Stimulated activated CD4-positive, alpha-beta T cell treated with anti-CD3 and anti-CD28 coated beads, Interleukin-2, amount 100 ng/mL, for 4 hours (primary cell): ENCODE data around the gene BTG2.

Source experiments
- DNase-seq: peaks from one replicate; pipeline ENCODE4 v3.0.0-alpha.2; 2020; ENCODE audit warnings: low read depth

Gene BTG2

DNA sequence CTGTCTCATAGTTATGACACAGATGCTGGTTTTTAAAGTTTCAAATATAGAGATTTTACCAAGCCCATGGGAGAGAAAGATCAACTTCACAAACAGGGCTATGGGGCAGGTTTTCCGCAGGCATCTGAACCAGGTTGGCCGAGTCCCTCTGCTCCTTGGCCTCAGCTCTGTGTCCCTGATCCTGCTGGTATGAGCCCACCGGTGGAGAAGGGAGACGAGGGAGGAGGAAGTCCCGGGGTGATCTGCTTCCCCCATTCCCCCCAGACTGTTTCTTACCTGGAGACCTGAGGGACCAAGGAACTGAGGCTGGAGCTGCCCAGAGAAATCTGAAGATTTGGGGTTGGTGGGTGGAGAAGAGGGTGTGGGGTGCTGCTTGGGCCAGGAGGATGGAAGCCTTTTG, 28.9 kb upstream of the BTG2 start:
- no peak for DNase-seq

DNA sequence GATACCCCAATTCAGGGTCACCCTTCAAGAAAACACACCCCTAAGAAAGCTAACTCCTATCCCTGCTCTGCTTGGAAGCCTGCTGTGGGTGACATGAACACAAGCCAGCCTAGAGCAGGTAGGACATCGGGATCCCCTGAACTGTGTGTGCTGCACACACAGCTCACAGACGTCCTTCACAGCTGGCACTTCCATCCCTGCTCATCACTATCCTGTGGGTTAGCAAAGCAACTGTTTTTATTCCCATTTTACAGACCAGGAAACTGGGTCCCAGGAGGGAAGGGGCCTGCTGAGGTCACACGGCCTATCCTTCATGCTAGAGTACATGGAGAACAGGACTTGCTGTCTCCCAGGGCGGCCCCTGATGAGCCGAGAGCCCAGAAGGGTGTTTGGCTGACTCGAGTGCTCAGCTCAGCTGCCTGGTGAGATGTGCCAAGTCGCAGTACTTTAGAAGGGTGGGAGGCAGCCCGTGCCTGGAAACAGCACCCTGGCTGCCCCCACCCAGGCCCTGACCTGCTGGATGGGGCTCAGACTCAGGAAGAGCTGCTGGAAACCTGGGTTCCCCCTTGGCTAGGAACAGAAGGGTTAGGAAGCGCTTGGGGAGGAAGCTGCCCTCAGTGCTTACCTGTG, 28.3 kb upstream of the BTG2 start:
- no peak for DNase-seq

DNA sequence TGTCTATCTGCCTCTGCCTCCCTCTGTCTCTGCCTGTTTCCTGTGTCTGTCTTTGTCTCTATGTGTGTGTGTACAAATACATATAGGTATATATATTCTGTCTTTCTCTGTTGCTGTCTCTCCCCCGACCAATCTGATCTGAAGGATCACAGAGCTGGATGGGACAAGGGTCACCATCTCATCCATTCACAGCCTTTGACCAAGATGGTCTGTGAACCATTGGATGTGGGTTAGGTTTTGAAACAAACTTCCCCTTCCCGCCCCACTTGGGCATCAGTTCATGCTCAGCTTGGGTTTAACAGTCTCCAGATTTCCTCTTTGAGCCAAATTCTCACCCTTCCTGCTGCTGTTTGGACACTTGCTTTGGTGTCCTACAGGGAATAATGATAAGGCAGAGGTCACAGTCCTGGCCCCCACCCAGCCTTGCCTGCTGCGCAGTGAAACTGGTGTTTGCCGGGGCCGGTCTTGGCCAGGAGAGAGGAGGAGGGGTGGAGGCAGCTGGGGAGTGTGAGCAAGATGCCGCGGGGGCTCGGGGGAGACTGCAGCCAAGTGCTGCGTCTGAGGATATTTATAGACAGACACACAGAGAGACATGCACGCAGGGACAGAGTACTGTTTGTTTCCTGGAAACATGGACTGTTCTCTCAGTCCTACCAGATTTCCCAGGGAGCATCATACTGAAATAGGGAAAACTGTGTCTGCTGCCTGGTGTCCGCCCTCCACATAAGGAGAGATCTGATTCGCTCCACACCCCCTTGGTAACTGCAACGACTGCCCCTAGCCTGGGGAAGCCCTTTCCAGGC, 27.0 kb upstream of the BTG2 start:
- DNase-seq = no peak

DNA sequence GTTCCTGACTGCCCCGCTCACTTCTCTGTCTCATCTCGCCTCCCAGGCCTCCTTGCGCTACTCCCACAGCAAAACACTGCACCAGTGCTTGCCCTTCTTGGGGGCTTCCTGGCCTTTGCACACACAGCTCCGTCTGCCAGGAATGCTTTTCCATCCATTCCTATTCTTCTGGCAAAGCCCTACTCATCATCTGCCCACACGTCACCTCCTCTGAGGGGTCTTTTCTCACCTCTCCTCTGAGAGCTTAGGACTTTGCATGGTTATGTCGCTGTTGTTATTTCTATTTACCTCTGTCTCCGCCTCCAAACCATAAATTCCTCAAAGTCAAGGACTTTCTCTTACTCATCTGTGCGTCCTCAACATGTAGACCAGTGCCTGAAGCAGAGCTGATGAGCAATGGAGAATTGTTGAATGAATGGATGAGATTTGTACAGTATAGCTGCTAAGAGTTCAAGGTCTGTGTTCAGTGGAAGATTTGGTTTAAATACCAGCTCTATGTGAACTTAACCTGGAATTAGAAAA, 26.4 kb upstream of the BTG2 start:
- no peak for DNase-seq

DNA sequence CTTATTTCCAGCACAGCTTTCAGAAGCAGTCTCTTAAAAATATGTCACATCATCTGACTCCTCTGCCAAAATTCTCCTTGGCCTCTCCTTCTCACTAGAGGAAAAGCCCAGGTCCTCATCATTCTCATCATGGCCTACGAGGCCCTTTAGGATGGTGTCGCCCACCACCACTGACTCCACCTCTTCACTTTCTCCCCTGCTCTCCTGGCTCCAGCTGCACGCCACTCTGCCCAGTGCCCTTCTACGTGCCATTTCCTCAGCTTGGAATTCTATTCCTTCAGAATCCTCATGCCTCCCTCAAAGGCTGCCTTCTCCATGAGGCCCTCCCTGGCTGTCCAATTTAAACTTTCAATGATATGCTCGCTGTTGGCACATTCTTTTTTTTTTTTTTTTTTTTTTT, 25.3 kb upstream of the BTG2 start:
- DNase-seq = no peak

DNA sequence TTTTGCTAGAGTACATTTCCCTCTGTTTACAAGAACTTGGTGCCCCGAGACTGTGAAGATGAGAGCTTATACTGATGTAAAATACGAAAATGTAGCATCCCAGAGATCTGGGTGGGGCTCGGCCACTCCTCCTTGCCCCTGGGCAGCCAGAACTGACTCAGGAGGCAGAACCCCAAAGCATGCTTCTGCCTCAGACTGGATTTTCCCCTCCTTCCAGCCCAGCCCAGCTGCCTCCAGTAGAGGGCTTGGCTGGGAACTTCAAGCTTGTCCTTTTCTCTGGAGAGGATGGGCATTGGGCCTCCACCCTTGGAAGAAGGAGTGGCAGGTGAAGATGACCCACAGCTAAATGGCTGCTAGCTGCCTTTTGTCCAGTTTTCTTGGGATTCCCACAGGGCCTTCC, 24.3 kb upstream of the BTG2 start:
- DNase-seq = no peak

DNA sequence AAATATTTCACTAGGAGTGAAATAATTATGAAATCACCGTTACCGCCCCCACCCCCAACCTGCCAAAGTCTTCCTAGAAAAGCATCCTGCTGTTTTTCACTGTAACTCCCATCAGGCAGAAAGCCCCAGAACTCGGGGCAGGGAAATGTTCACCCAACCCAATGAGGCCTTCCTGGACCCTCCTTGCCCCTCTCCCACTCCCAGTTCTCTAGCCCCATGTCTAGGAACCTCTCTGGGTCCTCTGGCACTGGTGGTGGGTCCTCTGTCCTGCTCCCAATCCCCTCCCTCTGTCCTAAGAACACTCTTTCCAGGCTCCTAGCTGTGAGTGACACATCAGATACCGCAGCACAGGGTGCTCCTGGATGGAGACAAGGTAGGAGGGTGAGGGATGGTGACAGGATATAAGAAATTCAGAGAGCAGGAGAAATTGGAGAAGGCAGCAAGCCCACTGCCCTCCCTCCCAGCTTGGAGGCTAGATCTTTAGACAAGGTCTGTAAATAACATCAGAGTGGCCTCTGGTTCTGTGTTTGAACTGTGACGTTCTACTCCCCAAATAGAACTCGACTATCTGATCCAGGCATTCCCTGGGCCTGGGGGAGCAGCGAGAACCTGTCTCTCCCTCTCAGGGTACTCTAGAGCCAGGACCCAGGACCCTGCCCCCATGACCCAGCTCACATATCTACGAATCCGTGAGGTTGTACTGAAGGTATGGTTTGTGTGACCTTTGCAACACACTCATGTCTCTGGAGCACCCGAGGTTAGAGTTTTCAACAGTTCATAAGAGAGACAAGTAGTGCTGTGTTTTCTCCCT, 23.3 kb upstream of the BTG2 start:
- no peak for DNase-seq

DNA sequence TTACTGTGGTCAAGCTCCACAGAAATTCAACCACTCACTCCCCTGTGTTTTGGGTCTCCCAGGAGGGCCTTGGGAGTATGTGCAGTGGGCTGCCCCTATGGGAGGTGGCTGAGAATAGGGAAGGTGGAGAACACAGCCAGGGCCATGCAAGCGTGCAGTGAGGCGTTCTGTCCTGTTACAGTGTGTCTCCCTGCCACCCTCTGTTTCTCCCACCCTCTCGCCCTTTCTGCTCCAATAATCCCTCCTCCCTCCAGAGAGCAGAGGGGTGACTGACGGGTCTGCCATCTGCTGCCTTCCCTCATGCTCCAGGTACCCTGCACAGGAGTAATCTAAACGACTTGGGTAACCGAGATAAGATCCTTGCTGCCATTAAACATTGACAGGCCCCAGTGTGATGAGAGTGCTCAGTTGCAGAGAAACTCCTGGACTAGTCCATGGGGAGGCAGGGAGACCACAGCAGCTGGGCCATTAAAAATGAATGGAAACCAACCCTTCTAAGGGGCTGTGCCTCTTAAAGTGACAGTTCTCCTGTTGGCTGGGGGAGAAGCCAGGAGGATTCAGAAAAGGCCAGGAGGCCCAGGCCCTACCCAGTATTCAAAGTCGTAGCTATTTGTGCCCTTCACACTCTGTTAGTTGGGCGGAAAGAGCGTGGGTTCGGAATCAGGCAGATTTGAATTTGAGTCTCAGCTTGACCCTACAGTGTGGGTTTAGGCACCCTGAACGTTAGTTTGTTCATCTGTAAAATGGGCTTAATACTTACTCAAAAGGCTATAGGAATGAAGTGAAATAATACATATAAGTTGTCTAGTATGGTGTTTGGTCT, 22.4 kb upstream of the BTG2 start:
- DNase-seq = no peak

DNA sequence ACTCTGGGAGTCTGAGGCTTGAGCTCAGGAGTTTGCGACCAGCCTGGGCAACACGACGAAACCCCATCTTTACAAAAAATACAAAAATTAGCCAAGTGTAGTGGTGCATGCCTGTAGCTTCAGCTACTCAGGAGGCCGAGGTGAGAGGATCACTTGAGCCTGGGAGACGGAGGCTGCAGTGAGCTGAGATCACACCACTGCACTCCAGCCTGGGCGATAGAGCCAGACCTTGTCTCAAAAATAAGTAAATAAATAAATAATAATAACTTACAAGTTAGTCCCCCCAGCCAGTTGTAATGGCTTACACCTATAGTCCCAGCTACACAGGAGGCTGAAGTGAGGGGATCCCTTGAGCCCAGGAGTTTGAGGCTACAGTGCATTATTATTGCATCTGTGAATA, 21.7 kb upstream of the BTG2 start:
- no peak for DNase-seq

DNA sequence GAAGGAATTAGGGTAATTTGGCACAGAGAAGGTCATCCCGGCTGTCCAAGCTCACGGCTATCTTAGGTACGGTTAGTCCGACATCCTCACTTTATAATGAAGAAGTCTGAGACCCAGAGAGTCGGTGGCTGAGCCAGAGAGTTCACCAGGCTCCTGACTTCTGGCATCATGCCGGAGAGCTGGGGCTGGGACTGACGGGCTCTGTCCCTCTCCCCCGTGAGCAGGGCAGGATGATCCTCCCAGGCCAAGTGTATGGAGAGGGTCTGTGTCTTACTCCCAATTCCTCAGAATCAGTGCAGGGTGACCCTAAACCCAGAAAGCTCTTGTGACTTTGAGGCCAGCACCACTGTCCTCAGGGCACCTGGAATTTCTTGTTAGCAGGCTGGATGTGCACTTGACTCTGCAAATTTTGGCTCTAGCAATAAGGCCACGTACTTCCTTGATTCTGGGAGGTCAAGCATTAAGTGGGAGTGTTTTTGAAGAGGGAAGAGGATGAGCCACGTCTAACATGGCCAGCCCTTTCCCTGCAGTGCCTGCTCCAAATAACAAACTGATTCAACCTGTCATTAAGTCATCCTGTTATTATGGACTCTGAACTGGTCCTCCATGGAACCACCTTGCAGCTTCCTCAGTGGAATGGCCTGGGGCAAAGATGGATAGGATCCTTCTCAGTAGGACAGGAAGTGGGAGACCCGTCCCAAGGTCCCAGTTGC, 20.8 kb upstream of the BTG2 start:
- DNase-seq = no peak

DNA sequence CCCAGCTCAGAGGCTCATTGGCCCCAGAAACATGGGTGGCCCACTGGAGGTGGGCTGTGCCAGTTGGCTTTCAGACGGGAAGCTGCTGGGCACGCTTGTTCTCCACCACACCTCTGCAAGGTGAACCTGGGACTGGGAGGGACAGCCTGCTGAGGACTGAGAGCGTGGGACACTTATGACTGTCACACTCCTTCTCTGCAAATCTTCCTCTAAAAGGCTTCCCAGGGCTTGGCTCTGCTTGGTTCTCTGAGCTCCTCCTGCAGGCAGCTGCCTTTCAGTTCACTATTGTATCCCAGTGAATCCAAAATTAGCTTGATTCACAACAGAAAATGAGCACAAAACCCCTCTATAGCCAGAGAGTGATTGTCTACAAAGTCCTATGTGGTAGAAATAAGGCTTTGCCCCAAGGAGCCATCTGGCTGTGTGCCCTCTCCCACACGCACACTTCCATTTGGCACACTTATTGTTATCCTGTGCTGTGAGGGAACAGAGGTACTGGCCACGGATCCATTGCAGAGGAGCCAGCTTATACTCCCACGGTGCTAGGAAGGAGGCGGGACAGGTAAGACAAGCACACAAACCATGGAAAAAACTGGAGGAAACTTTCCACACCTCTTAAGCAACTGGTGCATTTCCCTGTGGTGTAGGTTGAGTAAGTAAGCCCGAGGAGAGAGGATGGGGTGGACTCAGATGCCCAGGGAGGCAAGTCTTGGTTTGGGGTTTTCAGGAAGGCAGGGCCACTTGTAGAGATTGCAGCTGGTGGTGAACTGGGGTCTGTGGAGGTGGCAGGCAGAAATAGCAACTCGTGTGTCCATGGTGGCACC, 18.9 kb upstream of the BTG2 start:
- DNase-seq = no peak

DNA sequence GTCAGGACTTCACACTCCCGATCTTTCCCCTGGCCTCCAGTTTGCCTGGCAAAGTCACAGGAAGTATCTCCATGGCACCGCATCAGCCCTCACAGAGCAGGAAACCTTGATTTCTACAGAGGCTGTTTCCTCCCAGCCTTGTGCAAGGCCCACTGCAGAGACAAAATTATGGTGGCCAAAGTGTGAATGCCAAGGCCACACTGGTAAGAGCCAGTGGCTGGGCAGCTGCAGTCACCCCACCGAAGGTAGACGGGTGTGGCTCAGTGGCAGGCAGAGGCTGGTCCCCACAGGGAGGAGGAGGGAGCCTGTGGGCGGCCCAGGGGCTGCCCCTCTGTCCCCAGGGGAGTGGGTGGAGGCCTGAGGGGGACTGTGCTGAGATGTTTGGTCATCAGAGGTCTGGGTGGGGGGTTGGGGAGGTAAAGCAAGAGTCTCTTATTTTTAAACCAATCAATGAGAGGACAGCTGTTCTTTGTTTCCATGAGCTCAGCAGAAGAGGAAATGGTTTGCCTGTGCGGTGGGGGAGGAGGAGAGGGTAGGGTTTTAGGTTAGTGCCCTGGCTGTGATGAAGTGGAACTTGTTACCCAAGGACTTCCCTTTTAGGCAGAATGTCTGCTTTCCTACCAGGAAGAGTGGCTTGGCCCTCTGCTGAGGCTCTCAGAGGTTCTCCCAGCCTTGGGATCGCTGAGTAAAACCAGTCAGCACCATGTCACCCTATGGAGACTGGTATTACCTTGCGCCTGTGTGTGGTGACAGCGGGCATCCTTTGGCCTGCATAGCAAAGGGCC, 18.0 kb upstream of the BTG2 start:
- peak; percentile 76 for DNase-seq

DNA sequence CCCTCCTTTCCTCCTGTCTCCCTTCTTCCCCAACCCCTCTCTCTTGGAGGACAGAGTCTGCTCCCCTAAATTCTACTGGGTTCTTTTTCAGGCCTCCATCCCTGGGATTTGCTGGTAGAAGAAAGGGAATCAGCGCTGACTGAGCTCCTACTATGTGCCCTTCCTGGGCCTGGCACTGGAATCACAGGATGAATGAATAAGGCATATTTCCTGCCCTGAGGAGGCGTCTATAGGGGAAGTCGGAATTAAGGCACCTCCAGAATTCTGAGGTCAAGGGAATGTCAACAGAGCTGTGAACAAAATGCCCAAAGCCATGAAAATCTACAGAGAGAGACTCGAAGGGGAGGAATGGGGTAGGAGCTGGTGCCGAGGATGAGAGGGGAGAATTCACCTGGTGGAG, 17.4 kb upstream of the BTG2 start:
- DNase-seq = no peak

DNA sequence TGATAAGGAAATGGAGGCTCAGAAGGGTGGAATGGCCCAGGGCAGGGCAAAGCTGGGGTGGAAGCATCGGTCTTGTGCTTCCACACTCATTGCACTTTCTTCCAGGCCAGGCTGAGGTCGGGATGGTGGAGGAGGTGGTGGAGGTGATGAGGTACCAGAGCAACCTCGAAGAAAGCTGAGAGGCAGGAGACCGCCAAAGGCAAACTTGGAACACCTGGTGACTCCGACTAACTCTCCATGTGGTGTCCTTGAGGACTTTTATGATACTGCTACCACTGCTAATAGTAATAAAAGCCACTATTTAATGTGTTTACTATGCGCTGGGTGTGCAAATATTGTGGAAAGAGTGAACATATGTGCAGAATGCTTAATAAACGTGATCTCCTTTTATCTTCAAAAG, 16.9 kb upstream of the BTG2 start:
- DNase-seq = no peak

DNA sequence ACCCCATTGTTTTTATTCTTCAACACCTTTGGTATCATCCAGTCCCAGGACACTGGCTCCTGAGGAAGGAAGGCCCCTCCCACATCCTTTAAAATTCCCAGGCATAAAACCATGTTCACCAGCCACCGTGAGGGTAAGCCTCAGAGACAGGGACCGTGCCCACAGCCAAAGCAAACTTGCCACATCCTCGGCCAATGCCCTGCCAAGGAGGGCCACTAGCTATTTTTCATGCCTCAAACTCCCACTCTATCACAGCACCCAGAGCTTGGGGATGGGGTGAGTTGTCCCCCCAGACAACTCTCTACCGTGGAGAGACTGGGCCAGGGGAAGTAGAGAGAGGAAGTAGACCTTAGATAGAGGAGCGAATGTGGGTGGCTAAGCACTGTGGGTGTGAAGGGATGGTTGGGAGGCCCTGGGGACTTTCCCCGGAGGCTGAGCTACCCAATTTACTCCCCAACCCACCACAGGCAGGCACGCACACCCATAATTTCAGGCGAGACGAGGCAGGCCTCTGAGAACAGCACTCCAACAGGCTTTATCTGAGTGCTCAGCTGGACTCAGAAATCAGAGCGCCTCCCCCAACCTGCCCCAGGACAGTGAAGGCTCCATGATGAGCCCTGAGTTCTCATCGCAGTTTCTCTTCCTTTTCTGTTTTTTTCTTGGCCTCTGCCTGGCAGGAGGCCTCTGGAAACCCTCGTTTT, 15.9 kb upstream of the BTG2 start:
- peak; percentile 90 for DNase-seq

DNA sequence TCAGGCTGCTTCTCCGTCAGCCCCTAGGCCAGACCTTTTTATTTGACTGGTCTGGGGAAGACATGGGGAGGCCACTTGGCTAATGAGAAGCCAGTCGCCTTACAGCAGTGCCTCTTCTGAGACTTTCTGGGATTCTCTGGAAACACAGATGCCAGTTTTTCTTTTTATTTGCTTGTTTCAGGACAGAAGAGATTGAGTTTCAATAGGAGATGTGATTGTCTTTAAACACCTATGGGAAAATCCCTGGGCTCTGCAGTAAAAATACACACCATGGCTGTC, 15.4 kb upstream of the BTG2 start:
- no peak for DNase-seq

DNA sequence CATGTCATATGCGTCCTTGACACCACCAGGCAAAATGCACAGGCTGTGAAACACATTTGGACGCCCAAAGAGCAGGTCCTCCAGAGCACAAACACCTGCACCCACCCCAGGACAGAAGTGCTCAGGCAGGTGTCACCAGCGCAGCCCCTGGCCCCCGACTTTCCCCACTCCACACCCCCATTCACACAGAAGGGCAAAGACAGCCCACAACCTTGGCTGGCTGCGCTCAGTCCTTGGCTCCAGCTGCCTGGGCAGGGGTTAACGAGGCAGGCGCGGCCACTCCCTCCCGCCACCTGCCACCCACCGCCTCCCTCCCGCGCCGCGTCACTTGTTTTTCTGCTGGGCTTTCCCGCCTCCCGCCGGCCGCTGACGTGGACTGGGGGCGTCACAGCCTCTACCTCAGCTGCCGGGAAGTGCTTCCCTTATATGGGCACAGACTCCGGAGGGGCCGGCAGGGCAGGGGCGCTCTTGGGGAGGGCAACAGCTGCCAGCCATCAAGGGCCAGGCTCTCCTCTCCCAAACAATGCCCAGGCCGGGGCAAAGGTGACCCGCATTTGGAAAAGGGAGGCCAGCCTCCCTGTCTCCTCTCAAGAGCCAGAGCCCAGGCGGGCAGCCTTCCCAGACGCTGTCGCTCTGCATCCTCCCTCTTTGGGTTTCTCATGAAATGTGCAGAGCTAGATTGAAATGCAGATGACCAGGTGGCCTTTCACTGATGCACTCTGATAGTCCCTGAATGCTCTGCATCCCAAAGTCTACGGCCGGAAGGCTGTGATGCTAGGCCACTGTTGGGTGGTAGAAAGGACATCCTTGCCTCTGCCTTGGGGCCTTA, 14.8 kb upstream of the BTG2 start:
- peak; percentile 97 for DNase-seq
